Heart right ventricle (tissue), 16 donors: ENCODE data around the gene SPTLC3. TPM values are rescaled to one million over a fixed set of nuclear protein-coding genes. Genes with fewer than 3 reads are reported as not detected.

Source experiments
- ATAC-seq, 8 donors: fragments of 200-7000 bp; cut with Tn5 transposase; one replicate each; pipeline ENCODE4 v1.9.1; 2020; ENCODE audit warnings: mild to moderate bottlenecking in 8 of 8, moderate library complexity in 8 of 8, moderate number of reproducible peaks in 1 of 8
- DNase-seq, 2 donors: peaks; one replicate each; pipeline ENCODE4 v3.0.0-alpha.2; 2020
- H3K27ac ChIP-seq, 10 donors: fragments of 200-600 bp; sonication (generic) in 2 of 10; one replicate each; pipeline versions ENCODE4 v1.5.0 to v1.8.0; 2020 to 2022; ENCODE audit warnings: mild to moderate bottlenecking in 3 of 10
- H3K27me3 ChIP-seq, 7 donors: fragments of 200-600 bp; one replicate each; pipeline ENCODE4 v1.8.0; 2021 to 2022; ENCODE audit warnings: mild to moderate bottlenecking in 2 of 7
- H3K36me3 ChIP-seq, 9 donors: fragments of 200-600 bp; sonication (generic) in 1 of 9; one replicate each; pipeline versions ENCODE4 v1.5.0 to v1.8.0; 2020 to 2022; ENCODE audit warnings: mild to moderate bottlenecking in 2 of 9
- H3K4me1 ChIP-seq, 9 donors: fragments of 200-600 bp; sonication (generic) in 1 of 9; one replicate each; pipeline versions ENCODE4 v1.5.0 to v1.8.0; 2020 to 2022; ENCODE audit warnings: mild to moderate bottlenecking in 4 of 9
- H3K4me3 ChIP-seq, 10 donors: fragments of 200-600 bp; sonication (generic) in 2 of 10; one replicate each; pipeline versions ENCODE4 v1.5.0 to v1.8.0; 2020 to 2022; ENCODE audit warnings: mild to moderate bottlenecking in 7 of 10, moderate library complexity in 2 of 10
- H3K9me3 ChIP-seq, 11 donors: fragments of 200-600 bp in 10 of 11; sonication (generic) in 2 of 11; one replicate each; pipeline versions ENCODE4 v1.5.0 to v1.8.0; 2013 to 2022; ENCODE audit warnings: mild to moderate bottlenecking in 2 of 11, control low read depth in 1 of 11, moderate library complexity in 1 of 11
- CTCF ChIP-seq, 9 donors: fragments of 200-600 bp; sonication (generic) in 2 of 9; IDR thresholded peaks; one replicate each; pipeline versions ENCODE4 v1.5.0 to v1.8.0; 2021 to 2022; ENCODE audit warnings: antibody characterized with exemption in 9 of 9, mild to moderate bottlenecking in 5 of 9, moderate library complexity in 1 of 9
- WGBS, 2 donors: extraction: QIAGEN DNeasy Blood & Tissue Kit; methylation state at CpG; one replicate each; pipeline ENCODE4 v1.1.7; 2013; ENCODE audit warnings: inconsistent platforms in 1 of 2; 5-methylcytosine and 5-hydroxymethylcytosine counted together
- intact Hi-C, 10 donors: fragments of 100-400 bp; cut with DNase I; formaldehyde crosslinking; loops; one replicate each; pipeline versions ENCODE4 v1.11.1 to v1.14.2; 2022
- polyA plus RNA-seq, 2 donors: library from polyadenylated mRNA; stranded (reverse); fragments of 200-250 nt; gene quantifications; one replicate each; pipeline ENCODE4 v1.2.3, GENCODE V29; 2013
- total RNA-seq, 10 donors: library from RNA; stranded (reverse); fragmentation: NEBNext Ultra II Directional in 3 of 10; extraction: Animal tissue kit (Norgen Biotek cat#: 25700) in 3 of 10; gene quantifications; one replicate each; pipeline versions ENCODE4 v1.2.1 to v1.2.4, GENCODE V29; 2021 to 2023
- donor health status: Arrhythmogenic right ventricular cardiomyopathy.
- donor health status: ischemic (EF 13 %, LVEDD 7.1; RV severe dilation, severe dysfunction).
- donor health status: healthy with polysubstance abuse.
- donor health status: DM: no; HTN: yes; CAD: no.
- donor health status: DM: no; HTN: no; CAD: no.
- donor health status: ischemic (EF 25% LVEDD 6.9; RV normal size, moderate dysfunction).
- donor health status: ischemic (EF 25% LVEDD 5.7; RV mildly dilated, moderate dysfunction).
- donor health status: healthy.
- donor health status: DM: yes; HTN: yes; CAD: no.
- donor health status: Ischemic cardiomyopathy.
- donor health status: ischemic (EF 35%, LVEDD 5.7; RV mildly dilated, moderate dysfunction).
- donor health status: nonischemic (EF 11% LVEDD 7.7; RV severe dilation, severe dysfunction).
- donor health status: DM: yes; HTN: yes; CAD: no.
- donor health status: PGD.
- donor health status: ischemic (EF 29% LVEDD 5.4; RV normal size, mild dysfunction).
- donor health status: nonischemic (EF 23%, LVEDD 6.1; RV moderate dilation, normal function).

Gene SPTLC3
- total and polyA plus RNA-seq, 12 donors: 0.45 to 8.4 (median 3.5) TPM

GRCh38 chr20:13130707-13131103 is 121.9 kb downstream of the SPTLC3 start:
- no peak for TF ChIP-seq CTCF (IDR thresholded peaks at IDR 0.05)
- WGBS, 2 donors: 72 to 77% methylated on average over 3 of the region's 3 CpGs
- Histone ChIP-seq H3K27me3 (no peaks in the 10 kb centered on the region), H3K4me3 (no peak overlapping the region), H3K36me3 (peaks cover 0 to 39% (median 0%) of the 10 kb centered on the region in 9 donors), H3K27ac (no peak overlapping the region), H3K9me3 (peaks cover 0 to 9% (median 0%) of the 10 kb centered on the region in 11 donors), H3K4me1 (no peaks in the 10 kb centered on the region)
- intact Hi-C loops: no loop called here
- no peak for ATAC-seq
- no peak for DNase-seq

GRCh38 chr20:13131688-13132087 is 122.9 kb downstream of the SPTLC3 start:
- intact Hi-C loops: no loop called here
- WGBS, 2 donors: 69 to 91% methylated on average over 3 of the region's 3 CpGs
- H3K27me3 ChIP-seq: no peaks in the 10 kb centered on the region
- H3K36me3 ChIP-seq: peaks cover 0 to 39% (median 0%) of the 10 kb centered on the region in 9 donors
- DNase-seq: no peak
- no peak overlapping the region for H3K4me3 ChIP-seq
- H3K9me3 ChIP-seq: peaks cover 0 to 9% (median 0%) of the 10 kb centered on the region in 11 donors
- no peaks in the 10 kb centered on the region for H3K4me1 ChIP-seq
- ATAC-seq: peak in 2 of 8 donors; percentile 25 to 53
- no peak for TF ChIP-seq CTCF (IDR thresholded peaks at IDR 0.05)
- H3K27ac ChIP-seq: no peak overlapping the region

- ATAC-seq: no peak
- no peak for DNase-seq
- Histone ChIP-seq H3K4me1 (no peaks in the 10 kb centered on the region), H3K36me3 (peaks cover 0 to 2% (median 0%) of the 10 kb centered on the region in 9 donors), H3K27me3 (no peaks in the 10 kb centered on the region), H3K4me3 (no peak overlapping the region), H3K27ac (no peak overlapping the region), H3K9me3 (peaks cover 0 to under 1% (median 0%) of the 10 kb centered on the region in 11 donors)
- 88 to 91% methylated on average over 4 of the region's 4 CpGs for WGBS, 2 donors
- intact Hi-C loops: no loop called here
- TF ChIP-seq CTCF (IDR thresholded peaks at IDR 0.05): no peak
These were observed 130.8 kb downstream of the SPTLC3 start for GRCh38 chr20:13139459-13140150.

- intact Hi-C loops: no loop called here
- H3K4me1 ChIP-seq: no peaks in the 10 kb centered on the region
- no peak overlapping the region for H3K4me3 ChIP-seq
- no peaks in the 10 kb centered on the region for H3K27me3 ChIP-seq
- 72 to 74% methylated on average over 3 of the region's 3 CpGs for WGBS, 2 donors
- ATAC-seq (no peak), DNase-seq (no peak)
- H3K36me3 ChIP-seq: no peaks in the 10 kb centered on the region
- TF ChIP-seq CTCF (IDR thresholded peaks at IDR 0.05): no peak
- H3K9me3 ChIP-seq: peaks cover 0 to 6% (median 0%) of the 10 kb centered on the region in 11 donors
- H3K27ac ChIP-seq: no peak overlapping the region
These were observed 131.4 kb downstream of the SPTLC3 start for GRCh38 chr20:13140201-13140600.
